ENCODE data around the gene IPO8.

Gene IPO8

GRCh38 chr12:30692470-30692869, 3.2 kb downstream of the IPO8 start:
- no peak overlapping the region for H3K4me3 ChIP-seq (replicated peaks; ENCODE audit: insufficient read depth, low read length)
- no peak for DNase-seq (ENCODE audit: low read depth in 1 of 2, low spot score in 1 of 2)
- TF ChIP-seq CTCF (IDR thresholded peaks at IDR 0.05; ENCODE audit: insufficient read depth, low read length) (no peak), SPI1 (IDR thresholded peaks at IDR 0.05; ENCODE audit: borderline replicate concordance, low read depth) (no peak)
- no peaks in the 10 kb centered on the region for H3K27me3 ChIP-seq (ENCODE audit: insufficient read depth, poor library complexity, severe bottlenecking)
- no peak overlapping the region for H3K27ac ChIP-seq (replicated peaks)

GRCh38 chr12:30691122-30691879, 4.4 kb downstream of the IPO8 start:
- Histone ChIP-seq H3K27ac (replicated peaks) (no peak overlapping the region), H3K27me3 (ENCODE audit: insufficient read depth, poor library complexity, severe bottlenecking) (no peaks in the 10 kb centered on the region), H3K4me3 (replicated peaks; ENCODE audit: insufficient read depth, low read length) (no peak overlapping the region)
- TF ChIP-seq GABPA (IDR thresholded peaks at IDR 0.05; ENCODE audit: low read depth) (no peak), SPI1 (IDR thresholded peaks at IDR 0.05; ENCODE audit: borderline replicate concordance, low read depth) (no peak), CTCF (IDR thresholded peaks at IDR 0.05; ENCODE audit: insufficient read depth, low read length) (no peak), REST (IDR thresholded peaks at IDR 0.05; ENCODE audit: insufficient replicate concordance, low read depth) (no peak), POLR2AphosphoS5 (IDR thresholded peaks at IDR 0.05; ENCODE audit: low read depth) (no peak)
- no peak for DNase-seq (ENCODE audit: low read depth in 1 of 2, low spot score in 1 of 2)

- no peak overlapping the region for H3K4me3 ChIP-seq (replicated peaks; ENCODE audit: insufficient read depth, low read length)
- DNase-seq (ENCODE audit: low read depth in 1 of 2, low spot score in 1 of 2): no peak
- no peak overlapping the region for H3K27ac ChIP-seq (replicated peaks)
- H3K27me3 ChIP-seq (ENCODE audit: insufficient read depth, poor library complexity, severe bottlenecking): no peaks in the 10 kb centered on the region
- no peak for TF ChIP-seq REST (IDR thresholded peaks at IDR 0.05; ENCODE audit: insufficient replicate concordance, low read depth)
- no peak for TF ChIP-seq CTCF (IDR thresholded peaks at IDR 0.05; ENCODE audit: insufficient read depth, low read length)
- no peak for TF ChIP-seq POLR2AphosphoS5 (IDR thresholded peaks at IDR 0.05; ENCODE audit: low read depth)
- TF ChIP-seq GABPA (IDR thresholded peaks at IDR 0.05; ENCODE audit: low read depth): no peak
- no peak for TF ChIP-seq SPI1 (IDR thresholded peaks at IDR 0.05; ENCODE audit: borderline replicate concordance, low read depth)
Observed at GRCh38 chr12:30687265-30687986, 8.2 kb downstream of the IPO8 start.
